Skin epidermis (tissue), 12 donors: ENCODE data around the gene C16orf92.
A peak's percentile ranks its signal among the peaks of the same experiment; 100 is the strongest.

ENCODE experiments used
- H3K27ac ChIP-seq, 21 experiments: fragments of 200-600 bp; sonication (generic) in 11 of 21; one replicate each; pipeline ENCODE4 v1.5.0; 2020; ENCODE audit warnings: mild to moderate bottlenecking in 3 of 21, inconsistent platforms in 2 of 21, moderate library complexity in 2 of 21
- H3K4me3 ChIP-seq, 7 experiments: fragments of 200-600 bp; sonication (generic) in 2 of 7; one replicate each; pipeline ENCODE4 v1.5.0; 2020; ENCODE audit warnings: inconsistent platforms in 2 of 7, mild to moderate bottlenecking in 2 of 7, moderate library complexity in 1 of 7

C16orf92 gene

GRCh38 chr16:30068750-30069610 lies 46.0 kb downstream of the C16orf92 start:
- peak overlapping the region in 6 of 21 experiments; percentile 15 to 55 (median 32) for H3K27ac ChIP-seq
- H3K4me3 ChIP-seq: no peak overlapping the region

GRCh38 chr16:30069611-30070462 lies 46.8 kb downstream of the C16orf92 start:
- H3K4me3 ChIP-seq: no peak overlapping the region

GRCh38 chr16:30070490-30070889 lies 47.5 kb downstream of the C16orf92 start:
- H3K27ac ChIP-seq: peak overlapping the region in 3 of 21 experiments; percentile 8 to 35 (median 35)
- H3K4me3 ChIP-seq: no peak overlapping the region

More at GRCh38 chr16:30069611-30070462, 46.8 kb downstream of the C16orf92 start:
- peak overlapping the region in 6 of 21 experiments; percentile 15 to 55 (median 26) for H3K27ac ChIP-seq
